AG04449 (cell line): ENCODE measurements around the gene SLC47A2.

Experiments
- CTCF ChIA-PET: fragments of 350-600 bp; formaldehyde crosslinking; extraction: SDS; loops from one replicate; lab custom pipeline; 2021; ENCODE audit warnings: antibody characterized with exemption; lab: Yijun Ruan, JAX
- POLR2A ChIA-PET: fragments of 400-600, 350-600 bp; formaldehyde crosslinking; extraction: SDS; loops from one replicate; lab custom pipeline; 2020; ENCODE audit warnings: antibody characterized with exemption, inconsistent platforms; lab: Yijun Ruan, JAX
- DNase-seq: peaks from one replicate; pipeline ENCODE4 v3.0.0-alpha.2; 2010; ENCODE audit warnings: low read depth, low spot score
- H3K4me3 ChIP-seq: 2 replicates; pipeline ENCODE4 v1.5.1; 2011; ENCODE audit warnings: low read depth, mild to moderate bottlenecking, control low read depth, low read length
- TF ChIP-seq, protein P1 (sequence below): IDR thresholded peaks from one replicate; pipeline ENCODE4 v1.5.1; 2011; ENCODE audit warnings: mild to moderate bottlenecking, moderate library complexity, low read length, control low read depth, inconsistent platforms; ENCODE audit not compliant: insufficient read depth; ENCODE audit errors: missing control alignments

SLC47A2 gene

DNA sequence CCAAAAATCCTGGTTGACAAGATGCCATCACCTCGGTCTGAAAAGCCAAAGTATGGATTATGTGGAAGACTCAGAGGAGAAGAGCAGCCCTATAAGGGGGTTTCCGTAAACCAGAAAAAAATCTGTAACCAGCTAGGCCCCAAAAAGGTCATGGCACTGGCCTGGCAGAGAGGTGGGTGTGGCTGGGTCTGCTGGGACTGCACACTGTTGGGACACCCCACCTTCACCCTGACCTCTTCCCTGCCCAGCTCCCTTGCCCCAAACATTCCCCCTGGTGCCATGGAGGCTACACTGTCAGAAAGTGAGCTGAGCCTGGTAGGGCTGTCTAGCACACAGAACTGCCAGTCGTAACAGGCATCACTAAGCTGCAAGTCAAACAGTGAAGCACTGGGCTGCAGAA lies 6.5 kb downstream of the SLC47A2 start:
- TF ChIP-seq, protein P1, sequence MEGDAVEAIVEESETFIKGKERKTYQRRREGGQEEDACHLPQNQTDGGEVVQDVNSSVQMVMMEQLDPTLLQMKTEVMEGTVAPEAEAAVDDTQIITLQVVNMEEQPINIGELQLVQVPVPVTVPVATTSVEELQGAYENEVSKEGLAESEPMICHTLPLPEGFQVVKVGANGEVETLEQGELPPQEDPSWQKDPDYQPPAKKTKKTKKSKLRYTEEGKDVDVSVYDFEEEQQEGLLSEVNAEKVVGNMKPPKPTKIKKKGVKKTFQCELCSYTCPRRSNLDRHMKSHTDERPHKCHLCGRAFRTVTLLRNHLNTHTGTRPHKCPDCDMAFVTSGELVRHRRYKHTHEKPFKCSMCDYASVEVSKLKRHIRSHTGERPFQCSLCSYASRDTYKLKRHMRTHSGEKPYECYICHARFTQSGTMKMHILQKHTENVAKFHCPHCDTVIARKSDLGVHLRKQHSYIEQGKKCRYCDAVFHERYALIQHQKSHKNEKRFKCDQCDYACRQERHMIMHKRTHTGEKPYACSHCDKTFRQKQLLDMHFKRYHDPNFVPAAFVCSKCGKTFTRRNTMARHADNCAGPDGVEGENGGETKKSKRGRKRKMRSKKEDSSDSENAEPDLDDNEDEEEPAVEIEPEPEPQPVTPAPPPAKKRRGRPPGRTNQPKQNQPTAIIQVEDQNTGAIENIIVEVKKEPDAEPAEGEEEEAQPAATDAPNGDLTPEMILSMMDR, result no peak
- ChIA-PET POLR2A (no interaction called here), CTCF (interaction anchor here (1.7 kb wide), 1 partner anchor 53 kb away, joined by 4 read pairs; no protein-coding TSS in a partner anchor)
- no peak for DNase-seq
- no peak overlapping the region for H3K4me3 ChIP-seq

DNA sequence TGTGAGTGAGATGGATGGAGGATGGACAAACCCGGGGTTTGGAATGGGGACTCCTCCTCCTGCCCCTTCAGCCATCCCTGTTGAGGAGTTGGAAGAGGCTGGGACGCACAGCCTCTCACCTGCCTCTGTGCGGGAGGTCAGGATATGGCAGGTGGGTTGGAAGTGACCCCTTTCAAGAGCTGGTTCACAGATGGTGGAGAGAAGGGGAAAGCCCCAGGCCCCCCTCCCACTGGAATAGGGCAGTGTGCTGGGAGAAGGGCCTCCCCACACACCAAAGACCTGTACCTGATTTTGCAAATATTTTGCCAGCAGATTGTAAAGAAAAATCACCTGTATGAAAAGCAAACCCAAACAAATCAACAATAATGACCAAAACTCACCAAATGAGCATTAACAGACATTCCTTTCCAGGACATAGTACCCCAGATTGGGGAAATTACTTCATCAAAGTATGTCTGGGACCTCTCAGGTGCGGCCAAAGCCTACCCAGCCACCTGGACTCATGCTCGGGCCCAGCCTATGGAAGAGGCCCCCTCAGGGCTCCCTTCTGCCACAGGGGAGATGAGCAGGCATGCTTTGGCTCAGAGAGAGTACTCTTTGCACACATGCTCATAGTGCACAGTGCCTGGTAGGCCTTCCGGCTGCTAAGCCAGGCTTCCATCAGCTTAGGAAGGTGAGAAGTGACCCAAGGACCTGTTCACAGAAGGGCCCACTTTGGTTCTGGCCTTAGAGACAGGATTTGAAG lies 7.8 kb downstream of the SLC47A2 start:
- DNase-seq, result no peak
- POLR2A ChIA-PET, result no interaction called here
- TF ChIP-seq, protein P1, result no peak
- CTCF ChIA-PET, result no interaction called here
- no peak overlapping the region for H3K4me3 ChIP-seq

DNA sequence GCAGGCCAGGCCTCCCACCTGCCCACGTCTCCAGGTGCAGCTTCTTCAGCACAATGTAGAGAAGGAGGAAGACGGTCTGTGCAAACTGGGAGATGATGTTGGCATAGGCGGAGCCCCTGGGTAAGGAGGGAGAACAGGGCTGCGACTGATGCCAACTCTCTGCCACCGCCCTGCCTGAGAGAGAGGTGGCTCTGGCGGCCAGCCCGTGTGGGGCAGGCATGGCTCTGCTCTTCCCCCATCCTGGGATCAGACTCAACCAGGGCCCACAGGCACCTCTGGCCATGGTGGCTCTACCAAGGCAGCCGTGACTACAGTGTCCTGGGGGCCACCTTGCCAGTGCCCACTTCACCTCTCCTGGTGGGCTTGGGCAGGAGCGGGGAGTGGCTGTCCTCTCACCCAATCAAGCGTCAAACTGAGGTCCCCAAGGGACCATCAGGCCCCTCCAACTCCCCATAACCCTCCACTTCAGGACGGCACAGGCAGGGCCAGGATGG lies 8.6 kb downstream of the SLC47A2 start:
- TF ChIP-seq, protein P1, result no peak
- POLR2A ChIA-PET, result no interaction called here
- no peak overlapping the region for H3K4me3 ChIP-seq
- DNase-seq, result no peak
- CTCF ChIA-PET, result interaction anchor here (1.1 kb wide), 1 partner anchor 8 kb away, joined by 3 read pairs; no protein-coding TSS in a partner anchor

DNA sequence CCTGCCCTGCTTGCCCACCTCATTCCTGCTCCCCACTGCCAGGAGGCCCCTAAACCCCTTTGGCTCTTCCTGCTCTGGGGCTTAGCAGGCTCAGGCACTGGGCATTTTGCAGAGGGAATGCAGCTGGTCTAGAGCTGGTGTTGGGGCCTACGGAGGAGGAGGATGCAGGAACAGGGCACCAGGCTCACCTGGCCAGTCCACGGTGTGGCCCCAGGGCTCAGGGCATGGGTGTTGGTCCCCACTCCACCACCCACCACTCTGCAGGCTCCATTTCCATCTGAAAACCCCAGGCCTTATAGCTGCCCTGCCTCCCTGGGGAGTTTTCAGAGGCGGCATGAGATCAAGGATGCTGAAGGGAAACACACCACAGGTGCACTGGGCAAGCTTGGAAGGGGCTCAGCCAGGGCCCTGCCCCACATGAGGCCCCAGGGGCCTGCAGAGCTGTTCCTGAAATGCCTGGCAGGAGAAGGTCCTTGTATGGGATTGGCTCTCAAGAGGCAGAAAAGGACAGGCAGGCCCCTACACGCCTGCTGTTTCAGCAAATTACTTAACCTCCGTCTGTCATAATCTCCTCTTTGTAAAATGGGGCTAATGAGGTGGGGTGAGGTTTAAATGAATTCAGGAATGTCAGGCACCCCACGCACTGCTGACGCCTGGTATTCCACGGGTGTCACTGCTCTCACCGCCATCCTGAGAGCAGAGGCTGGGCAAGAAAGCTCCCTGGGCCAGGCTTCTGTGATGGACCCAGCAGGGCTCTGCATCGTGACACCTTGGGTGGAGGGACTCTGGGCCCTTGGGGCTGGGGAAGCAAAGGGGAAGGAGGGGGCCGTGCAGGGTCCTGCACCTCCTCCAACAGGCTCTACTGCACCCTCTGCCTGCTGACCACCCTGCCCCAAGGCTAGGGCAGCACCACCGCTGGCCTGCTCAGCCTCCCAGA lies 9.3 kb downstream of the SLC47A2 start:
- TF ChIP-seq, protein P1, result no peak
- CTCF ChIA-PET, result interaction anchor here (1.1 kb wide), 1 partner anchor 9 kb away, joined by 3 read pairs; no protein-coding TSS in a partner anchor
- no peak overlapping the region for H3K4me3 ChIP-seq
- DNase-seq, result no peak
- POLR2A ChIA-PET, result no interaction called here

DNA sequence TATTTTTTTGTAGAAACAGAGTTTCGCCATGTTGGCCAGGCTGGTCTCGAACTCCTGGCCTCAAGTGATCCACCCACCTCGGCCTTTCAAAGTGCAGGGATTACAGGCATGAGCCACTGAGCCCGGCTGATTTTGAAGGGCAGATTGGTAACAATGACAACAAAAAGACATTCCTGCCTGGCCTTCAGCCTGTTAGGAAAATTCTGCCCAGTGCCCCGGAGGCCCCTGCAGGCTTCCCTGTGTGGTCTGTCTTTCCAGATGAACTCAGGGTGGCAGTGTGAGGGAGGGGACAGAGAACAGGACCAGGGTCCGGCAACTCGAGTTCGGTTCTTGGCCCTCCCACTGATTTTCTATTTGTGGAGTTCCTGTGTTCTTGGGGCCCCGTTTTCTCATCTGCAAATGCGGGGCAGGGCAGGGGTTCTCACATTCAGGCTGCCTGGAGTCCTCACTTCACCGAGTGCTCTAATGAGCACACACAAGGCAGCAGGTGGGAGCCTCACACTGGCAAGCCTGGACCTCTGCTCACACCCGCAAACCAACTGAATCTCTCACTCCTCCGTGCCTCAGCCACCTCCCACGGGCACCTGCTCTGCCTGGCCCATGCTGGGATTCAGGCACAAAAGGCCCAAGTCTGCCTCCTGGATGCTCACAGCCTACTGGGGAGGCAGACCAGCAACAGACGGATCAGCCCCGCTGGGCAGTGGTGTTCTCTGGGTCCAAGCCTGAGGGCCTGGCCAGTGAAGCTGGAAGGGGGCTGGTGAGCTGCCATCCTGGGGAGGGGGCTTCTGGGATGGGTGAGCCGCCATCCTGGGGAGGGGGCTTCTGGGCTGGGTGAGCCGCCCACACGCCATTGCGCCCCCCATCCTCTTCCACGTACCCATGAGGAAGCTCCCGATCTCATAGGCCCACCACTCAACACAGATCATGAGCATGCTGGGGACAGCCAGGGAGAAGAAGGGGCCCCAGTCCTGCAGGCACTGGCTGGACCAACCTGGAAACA lies 10.3 kb downstream of the SLC47A2 start:
- TF ChIP-seq, protein P1, result no peak
- no peak overlapping the region for H3K4me3 ChIP-seq
- POLR2A ChIA-PET, result no interaction called here
- no peak for DNase-seq
- CTCF ChIA-PET, result interaction anchor here (1.1 kb wide), 1 partner anchor 10 kb away, joined by 3 read pairs; no protein-coding TSS in a partner anchor
